CD4-positive, alpha-beta T cell (primary cell): ENCODE data around the gene RGR. TPM values are rescaled to one million over a fixed set of nuclear protein-coding genes. Genes with fewer than 3 reads are reported as not detected.
"Not testable (repeated sequence)": the region's sequence is repeated elsewhere in the genome, so short reads cannot be mapped to it uniquely, and the experiment has no call there.

ENCODE experiments used
- ATAC-seq: fragments of 200-7000 bp; cut with Tn5 transposase; one replicate; pipeline ENCODE4 v1.10.0; 2022; ENCODE audit warnings: mild to moderate bottlenecking; ENCODE audit not compliant: poor library complexity
- CTCF ChIA-PET: fragments of 350-600 bp; sonication (Branson Sonifier 250); formaldehyde crosslinking; loops from one replicate; lab custom pipeline; 2021; ENCODE audit warnings: antibody characterized with exemption, inconsistent platforms; lab: Charles Lee
- POLR2A ChIA-PET: fragments of 350-600 bp; sonication (Branson Sonifier 250); formaldehyde crosslinking; loops from one replicate; lab custom pipeline; 2021; ENCODE audit warnings: antibody characterized with exemption, inconsistent platforms; lab: Charles Lee
- DNase-seq, 14 experiments: peaks; one replicate each; pipeline ENCODE4 v3.0.0-alpha.2; 2013 to 2020; ENCODE audit warnings: mixed read lengths in 2 of 14
- H3K27ac ChIP-seq, 2 donors: one replicate each; pipeline versions ENCODE4 v1.5.1 to v1.7.0; 2013; ENCODE audit warnings: low read length in 2 of 2, low read depth in 1 of 2, mild to moderate bottlenecking in 1 of 2
- H3K27me3 ChIP-seq, 2 experiments: 1 replicate in 1 of 2; 2 replicates in 1 of 2; pipeline versions ENCODE4 v1.6.1 to v1.7.0; 2013; ENCODE audit warnings: low read length in 2 of 2, control low read depth in 1 of 2, mild to moderate bottlenecking in 1 of 2, moderate library complexity in 1 of 2; ENCODE audit not compliant: insufficient read depth in 2 of 2, control insufficient read depth in 1 of 2
- H3K36me3 ChIP-seq: one replicate; pipeline ENCODE4 v1.6.1; 2013; ENCODE audit warnings: low read length, control low read depth; ENCODE audit not compliant: insufficient read depth
- H3K4me1 ChIP-seq: one replicate; pipeline ENCODE4 v1.6.1; 2013; ENCODE audit warnings: low read length, control low read depth; ENCODE audit not compliant: insufficient read depth
- H3K4me3 ChIP-seq: one replicate; pipeline ENCODE4 v1.5.1; 2013; ENCODE audit warnings: mild to moderate bottlenecking, low read length, moderate library complexity
- H3K9me3 ChIP-seq, 2 experiments: 1 replicate in 1 of 2; 2 replicates in 1 of 2; pipeline versions ENCODE4 v1.6.1 to v1.7.0; 2013; ENCODE audit warnings: low read length in 2 of 2, mild to moderate bottlenecking in 2 of 2, control low read depth in 1 of 2, moderate library complexity in 1 of 2; ENCODE audit not compliant: control insufficient read depth in 1 of 2, insufficient read depth in 1 of 2
- H3K27ac Mint-ChIP-seq: one replicate; pipeline ENCODE4 v1.8.0; 2020; ENCODE audit warnings: mixed read lengths
- H3K27me3 Mint-ChIP-seq: one replicate; pipeline ENCODE4 v1.8.0; 2021; ENCODE audit warnings: mixed read lengths
- H3K36me3 Mint-ChIP-seq: one replicate; pipeline ENCODE4 v1.8.0; 2021; ENCODE audit warnings: low read depth, mixed read lengths
- H3K4me1 Mint-ChIP-seq: one replicate; pipeline ENCODE4 v1.8.0; 2021; ENCODE audit warnings: low read depth, mixed read lengths
- H3K4me3 Mint-ChIP-seq: one replicate; pipeline ENCODE4 v1.8.0; 2020; ENCODE audit warnings: mild to moderate bottlenecking, mixed read lengths
- H3K9me3 Mint-ChIP-seq: one replicate; pipeline ENCODE4 v1.8.0; 2020; ENCODE audit warnings: mixed read lengths
- intact Hi-C, 2 experiments: fragments of 100-400 bp; cut with DNase I in 1 of 2; cut with micrococcal nuclease in 1 of 2; formaldehyde crosslinking; loops; one replicate each; pipeline versions ENCODE4 v1.15.1 to v1.9.0; 2023 to 2025; cut with DNase I, micrococcal nuclease
- total RNA-seq, 174 experiments: library from RNA in 2 of 174; stranded (reverse) in 2 of 174; gene quantifications; one replicate each; pipeline ENCODE4 v1.2.3 and lab custom pipeline; 2021 to 2026
- TF ChIP-seq, protein P1 (sequence below): fragments of 200-600 bp; IDR thresholded peaks from one replicate; pipeline ENCODE4 v1.8.0; 2022; ENCODE audit warnings: antibody characterized with exemption, mild to moderate bottlenecking

Gene RGR
- total RNA-seq, 2 experiments from 2014 or later = not detected

DNA sequence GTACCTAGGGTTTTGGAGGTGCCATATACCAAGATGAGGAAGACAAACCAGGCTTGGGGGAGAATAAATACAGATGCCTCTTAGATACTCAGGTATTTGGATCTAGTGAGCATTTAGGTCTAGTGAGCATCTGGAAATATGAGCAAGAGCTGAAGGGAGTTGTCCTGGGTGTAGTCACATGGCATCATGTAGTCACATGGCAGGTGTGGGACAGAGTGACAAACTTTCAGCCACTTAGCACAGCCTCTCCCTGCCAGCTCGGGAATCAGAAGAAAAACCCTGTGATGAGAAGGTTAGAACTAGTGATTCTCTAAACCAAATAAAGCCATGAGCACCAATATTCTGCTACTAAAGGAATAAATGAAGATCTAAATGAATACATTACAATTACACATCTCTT lies 24.3 kb downstream of the RGR start:
- no peak overlapping the region for H3K27ac ChIP-seq
- intact Hi-C loops = loop anchor here (5.0 to 10.0 kb wide), 2 partner anchors 83 to 166 kb away; no protein-coding TSS in a partner anchor
- peaks cover 9% of the 10 kb centered on the region for H3K27me3 Mint-ChIP-seq
- TF ChIP-seq, protein P1, sequence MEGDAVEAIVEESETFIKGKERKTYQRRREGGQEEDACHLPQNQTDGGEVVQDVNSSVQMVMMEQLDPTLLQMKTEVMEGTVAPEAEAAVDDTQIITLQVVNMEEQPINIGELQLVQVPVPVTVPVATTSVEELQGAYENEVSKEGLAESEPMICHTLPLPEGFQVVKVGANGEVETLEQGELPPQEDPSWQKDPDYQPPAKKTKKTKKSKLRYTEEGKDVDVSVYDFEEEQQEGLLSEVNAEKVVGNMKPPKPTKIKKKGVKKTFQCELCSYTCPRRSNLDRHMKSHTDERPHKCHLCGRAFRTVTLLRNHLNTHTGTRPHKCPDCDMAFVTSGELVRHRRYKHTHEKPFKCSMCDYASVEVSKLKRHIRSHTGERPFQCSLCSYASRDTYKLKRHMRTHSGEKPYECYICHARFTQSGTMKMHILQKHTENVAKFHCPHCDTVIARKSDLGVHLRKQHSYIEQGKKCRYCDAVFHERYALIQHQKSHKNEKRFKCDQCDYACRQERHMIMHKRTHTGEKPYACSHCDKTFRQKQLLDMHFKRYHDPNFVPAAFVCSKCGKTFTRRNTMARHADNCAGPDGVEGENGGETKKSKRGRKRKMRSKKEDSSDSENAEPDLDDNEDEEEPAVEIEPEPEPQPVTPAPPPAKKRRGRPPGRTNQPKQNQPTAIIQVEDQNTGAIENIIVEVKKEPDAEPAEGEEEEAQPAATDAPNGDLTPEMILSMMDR = no peak
- H3K9me3 Mint-ChIP-seq = no peaks in the 10 kb centered on the region
- DNase-seq = no peak
- no peak overlapping the region for H3K27ac Mint-ChIP-seq
- no peak for ATAC-seq
- no peak overlapping the region for H3K4me3 Mint-ChIP-seq
- H3K27me3 ChIP-seq = no peaks in the 10 kb centered on the region
- no peaks in the 10 kb centered on the region for H3K36me3 ChIP-seq
- H3K4me1 ChIP-seq = peaks cover 13% of the 10 kb centered on the region
- H3K9me3 ChIP-seq = no peaks in the 10 kb centered on the region
- H3K36me3 Mint-ChIP-seq = no peaks in the 10 kb centered on the region
- POLR2A ChIA-PET = no interaction called here
- peaks cover 15% of the 10 kb centered on the region for H3K4me1 Mint-ChIP-seq
- CTCF ChIA-PET = interaction anchor here (0.6 kb wide), 1 partner anchor 72 kb away, joined by 4 read pairs; no protein-coding TSS in a partner anchor
- H3K4me3 ChIP-seq = no peak overlapping the region

DNA sequence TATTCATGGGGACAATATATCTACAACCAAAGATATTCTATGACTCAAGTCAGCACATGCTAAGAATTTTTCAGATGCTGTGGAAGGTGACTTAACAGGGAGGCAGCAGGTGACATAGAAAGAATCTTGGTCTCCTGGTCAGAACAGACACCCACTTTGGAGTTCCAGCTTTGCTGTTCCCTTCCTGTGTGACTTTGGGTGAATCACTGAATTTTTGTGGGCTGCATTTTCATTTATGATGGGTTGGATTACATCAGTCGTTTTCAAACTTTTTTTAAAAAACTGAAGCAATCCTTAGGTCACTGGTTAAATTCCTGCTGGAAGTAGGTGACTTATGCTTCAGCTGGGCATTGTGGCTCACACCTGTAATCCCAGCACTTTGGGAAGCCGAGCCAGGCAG lies 24.9 kb downstream of the RGR start:
- ATAC-seq (no peak), DNase-seq (no peak)
- H3K4me3 Mint-ChIP-seq = no peak overlapping the region
- Histone ChIP-seq H3K4me1 (peaks cover 9% of the 10 kb centered on the region), H3K4me3 (no peak overlapping the region), H3K9me3 (no peaks in the 10 kb centered on the region), H3K27ac (no peak overlapping the region), H3K36me3 (no peaks in the 10 kb centered on the region), H3K27me3 (peaks cover 0 to 4% of the 10 kb centered on the region in 2 experiments)
- intact Hi-C loops = loop anchor here (5.0 to 10.0 kb wide), 2 partner anchors 83 to 165 kb away; no protein-coding TSS in a partner anchor
- POLR2A ChIA-PET = no interaction called here
- H3K4me1 Mint-ChIP-seq = peaks cover 15% of the 10 kb centered on the region
- CTCF ChIA-PET = interaction anchor here (0.6 kb wide), 1 partner anchor 71 kb away, joined by 4 read pairs; no protein-coding TSS in a partner anchor
- TF ChIP-seq, protein P1 = no peak
- no peak overlapping the region for H3K27ac Mint-ChIP-seq
- H3K27me3 Mint-ChIP-seq = peaks cover 4% of the 10 kb centered on the region
- H3K36me3 Mint-ChIP-seq = no peaks in the 10 kb centered on the region
- H3K9me3 Mint-ChIP-seq = no peaks in the 10 kb centered on the region

DNA sequence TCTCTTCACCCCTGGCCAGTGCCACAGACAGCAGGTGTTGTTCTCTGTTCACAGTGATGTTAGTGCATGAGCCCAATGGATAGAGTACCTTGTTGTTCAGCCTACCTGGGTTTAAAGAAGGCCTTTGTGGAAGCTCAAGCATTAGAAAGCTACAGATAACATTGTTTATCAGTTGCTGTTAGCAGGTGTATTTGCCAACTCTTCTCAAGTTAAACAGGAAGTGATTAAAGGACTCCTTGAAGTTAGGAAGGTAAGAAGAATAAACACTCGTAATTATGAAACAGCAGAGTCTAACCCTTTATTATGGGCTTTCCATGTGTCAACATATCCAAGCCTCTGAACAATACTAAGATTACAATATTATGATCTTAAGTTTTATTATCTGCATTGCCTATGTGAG lies 25.9 kb downstream of the RGR start:
- TF ChIP-seq, protein P1 = no peak
- DNase-seq (no peak), ATAC-seq (no peak)
- Mint-ChIP-seq H3K27ac (no peak overlapping the region), H3K4me1 (peaks cover 15% of the 10 kb centered on the region), H3K4me3 (no peak overlapping the region), H3K27me3 (peaks cover 4% of the 10 kb centered on the region), H3K9me3 (no peaks in the 10 kb centered on the region), H3K36me3 (no peaks in the 10 kb centered on the region)
- Histone ChIP-seq H3K4me1 (peaks cover 8% of the 10 kb centered on the region), H3K9me3 (no peaks in the 10 kb centered on the region), H3K36me3 (no peaks in the 10 kb centered on the region), H3K4me3 (no peak overlapping the region), H3K27me3 (peaks cover 0 to 4% of the 10 kb centered on the region in 2 experiments), H3K27ac (no peak overlapping the region)
- intact Hi-C loops = no loop called here
- ChIA-PET CTCF (no interaction called here), POLR2A (no interaction called here)

DNA sequence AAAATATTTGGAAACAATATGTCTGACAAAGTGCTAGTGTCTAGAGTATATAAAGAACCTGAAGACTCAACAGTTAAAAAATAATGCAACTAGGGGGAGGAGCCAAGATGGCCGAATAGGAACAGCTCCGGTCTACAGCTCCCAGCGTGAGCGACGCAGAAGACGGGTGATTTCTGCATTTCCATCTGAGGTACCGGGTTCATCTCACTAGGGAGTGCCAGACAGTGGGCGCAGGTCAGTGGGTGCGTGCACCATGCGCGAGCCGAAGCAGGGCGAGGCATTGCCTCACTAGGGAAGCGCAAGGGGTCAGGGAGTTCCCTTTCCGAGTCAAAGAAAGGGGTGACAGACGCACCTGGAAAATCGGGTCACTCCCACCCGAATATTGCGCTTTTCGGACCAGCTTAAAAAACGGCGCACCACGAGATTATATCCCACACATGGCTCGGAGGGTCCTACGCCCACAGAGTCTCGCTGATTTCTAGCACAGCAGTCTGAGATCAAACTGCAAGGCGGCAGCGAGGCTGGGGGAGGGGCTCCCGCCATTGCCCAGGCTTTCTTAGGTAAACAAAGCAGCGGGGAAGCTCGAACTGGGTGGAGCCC lies 35.1 kb downstream of the RGR start:
- CTCF ChIA-PET, DNase-seq, H3K4me3 ChIP-seq: not testable (repeated sequence)

More for the DNA sequence above, 35.1 kb downstream of the RGR start:
- POLR2A ChIA-PET, ATAC-seq, H3K4me3 Mint-ChIP-seq, H3K27ac Mint-ChIP-seq, H3K4me1 Mint-ChIP-seq, H3K27me3 ChIP-seq, H3K36me3 ChIP-seq, H3K4me1 ChIP-seq, H3K36me3 Mint-ChIP-seq, intact Hi-C loops, H3K9me3 ChIP-seq, H3K9me3 Mint-ChIP-seq, H3K27ac ChIP-seq: not testable (repeated sequence)
- peaks cover 25% of the 10 kb centered on the region for H3K27me3 Mint-ChIP-seq
